GM12878 (cell line): ENCODE results near the gene ITGA11. TPM values are rescaled to one million over a fixed set of nuclear protein-coding genes. Genes with fewer than 3 reads are reported as not detected.
A peak's percentile ranks its signal among the peaks of the same experiment; 100 is the strongest.

Source experiments
- ATAC-seq: fragments of 200-7000 bp; cut with Tn5 transposase; 3 replicates; pipeline ENCODE4 v1.9.1; 2020; ENCODE audit warnings: mild to moderate bottlenecking, moderate library complexity
- BruUV-seq: library from RNA; stranded (reverse); fragments of 400-500 nt; replicated peaks from 2 replicates; lab custom pipeline; 2021; lab: Mats Ljungman, UMichigan
- CTCF ChIA-PET: fragments of 300-600 bp; sonication (Branson Sonifier 250); formaldehyde crosslinking; extraction: SDS; loops from one replicate; lab custom pipeline; 2021; ENCODE audit warnings: inconsistent platforms; lab: Yijun Ruan, JAX
- POLR2A ChIA-PET: fragments of 350-600 bp; formaldehyde crosslinking; extraction: SDS; loops from one replicate; lab custom pipeline; 2021; ENCODE audit warnings: inconsistent platforms; lab: Charles Lee
- RAD21 ChIA-PET: fragments of 300-600 bp; sonication (Branson Sonifier 250); formaldehyde crosslinking; loops from one replicate; lab custom pipeline; 2023; ENCODE audit warnings: antibody characterized with exemption; ENCODE audit not compliant: unreplicated experiment; lab: Charles Lee
- SMC1A ChIA-PET: fragments of 300-600 bp; sonication (Branson Sonifier 250); formaldehyde crosslinking; loops from one replicate; lab custom pipeline; 2023; ENCODE audit not compliant: unreplicated experiment, uncharacterized antibody; lab: Charles Lee
- DNase-seq: peaks from one replicate; pipeline ENCODE4 v3.0.0-alpha.2; 2011; ENCODE audit warnings: low read depth, low spot score
- FAIRE-seq: peaks from 3 replicates; lab custom pipeline; 2011; peaks lifted over from hg19 to GRCh38; lab: Jason Lieb, UNC
- H2AFZ ChIP-seq: 2 replicates; pipeline ENCODE4 v1.6.0; 2011; ENCODE audit warnings: low read depth, low read length, control low read depth; ENCODE audit not compliant: control insufficient read depth
- H3K27ac ChIP-seq: 2 replicates; pipeline ENCODE4 v1.5.1; 2011; ENCODE audit warnings: control low read depth; ENCODE audit not compliant: control insufficient read depth, insufficient read depth
- H3K27me3 ChIP-seq, 2 experiments: replicated peaks in 1 of 2; 2 replicates each; pipeline versions ENCODE4 v1.6.0 to v1.6.1; 2011; ENCODE audit warnings: low read length in 1 of 2; ENCODE audit not compliant: control insufficient read depth in 2 of 2, insufficient read depth in 2 of 2
- H3K36me3 ChIP-seq, 2 experiments: 2 replicates each; pipeline ENCODE4 v1.5.1; 2011; ENCODE audit warnings: low read length in 1 of 2; ENCODE audit not compliant: control insufficient read depth in 2 of 2, insufficient read depth in 2 of 2
- H3K4me1 ChIP-seq: 2 replicates; pipeline ENCODE4 v1.6.1; 2011; ENCODE audit warnings: mild to moderate bottlenecking, low read length, moderate library complexity, mixed read lengths; ENCODE audit not compliant: control insufficient read depth, insufficient read depth
- H3K4me2 ChIP-seq: 2 replicates; pipeline ENCODE4 v1.6.0; 2011; ENCODE audit warnings: control low read depth; ENCODE audit not compliant: control insufficient read depth, insufficient read depth
- H3K4me3 ChIP-seq: fragments of 200-600 bp; sonication (generic); 2 replicates; pipeline ENCODE4 v1.5.1; 2016
- H3K79me2 ChIP-seq: 2 replicates; pipeline ENCODE4 v1.6.0; 2011; ENCODE audit warnings: low read length; ENCODE audit not compliant: control insufficient read depth, insufficient read depth
- H3K9ac ChIP-seq: 2 replicates; pipeline ENCODE4 v1.8.0; 2011; ENCODE audit warnings: low read length, control low read depth, mixed read lengths; ENCODE audit not compliant: control insufficient read depth, insufficient read depth
- H3K9me3 ChIP-seq: replicated peaks from 3 replicates; pipeline ENCODE4 v1.5.1; 2011; ENCODE audit warnings: mild to moderate bottlenecking, low read length; ENCODE audit not compliant: control insufficient read depth, insufficient read depth
- H4K20me1 ChIP-seq: 2 replicates; pipeline ENCODE4 v1.6.0; 2011; ENCODE audit not compliant: control insufficient read depth, insufficient read depth
- CHD1 ChIP-seq: IDR thresholded peaks from 2 replicates; pipeline ENCODE4 v1.6.1; 2012; ENCODE audit warnings: low read depth, low read length, improper control_type of control experiment
- CTCF ChIP-seq, 3 experiments: IDR thresholded peaks in 2 of 3; conservative IDR thresholded peaks in 1 of 3; 2 replicates each; pipeline ENCODE4 v1.5.1; 2011; ENCODE audit warnings: low read depth in 3 of 3, low read length in 3 of 3, mild to moderate bottlenecking in 3 of 3, control low read depth in 2 of 3, moderate library complexity in 2 of 3, inconsistent platforms in 1 of 3, mixed read lengths in 1 of 3; ENCODE audit not compliant: control insufficient read depth in 2 of 3, insufficient read depth in 1 of 3; ENCODE audit errors: extremely low read depth in 1 of 3
- ETV6 ChIP-seq, 2 experiments: fragments of 450-650 bp in 1 of 2; IDR thresholded peaks in 1 of 2; conservative IDR thresholded peaks in 1 of 2; 2 replicates each; pipeline ENCODE4 v1.6.1; 2014; ENCODE audit warnings: antibody characterized with exemption in 1 of 2, borderline replicate concordance in 1 of 2, low read depth in 1 of 2, mild to moderate bottlenecking in 1 of 2, moderate library complexity in 1 of 2
- EZH2 ChIP-seq: IDR thresholded peaks from 2 replicates; pipeline ENCODE4 v1.6.1; 2012; ENCODE audit warnings: low read depth, mild to moderate bottlenecking, control low read depth, inconsistent platforms, low read length, borderline replicate concordance; ENCODE audit not compliant: control insufficient read depth
- FOXM1 ChIP-seq: IDR thresholded peaks from 2 replicates; pipeline ENCODE4 v1.6.1; 2012; ENCODE audit warnings: low read depth, mild to moderate bottlenecking, inconsistent platforms, low read length, moderate library complexity
- IRF4 ChIP-seq: IDR thresholded peaks from 2 replicates; pipeline ENCODE4 v1.6.1; 2011; ENCODE audit warnings: low read depth, low read length
- PKNOX1 ChIP-seq: fragments of 450-650 bp; IDR thresholded peaks from 2 replicates; pipeline ENCODE4 v1.6.1; 2016; ENCODE audit warnings: mild to moderate bottlenecking
- RAD51 ChIP-seq: fragments of 450-650 bp; IDR thresholded peaks from 2 replicates; pipeline ENCODE4 v1.6.1; 2016; ENCODE audit warnings: moderate library complexity, mild to moderate bottlenecking, inconsistent platforms
- SIN3A ChIP-seq: IDR thresholded peaks from 2 replicates; pipeline ENCODE4 v1.6.1; 2012; ENCODE audit warnings: low read depth, low read length, improper control_type of control experiment
- SIX5 ChIP-seq: IDR thresholded peaks from 2 replicates; pipeline ENCODE4 v1.6.1; 2011; ENCODE audit warnings: mild to moderate bottlenecking, low read depth, low read length, moderate library complexity; ENCODE audit not compliant: severe bottlenecking
- SP1 ChIP-seq: IDR thresholded peaks from one replicate; pipeline ENCODE4 v1.6.1; 2011; ENCODE audit warnings: low read depth, low read length
- TCF12 ChIP-seq: IDR thresholded peaks from 2 replicates; pipeline ENCODE4 v1.6.1; 2011; ENCODE audit warnings: low read depth, mild to moderate bottlenecking, low read length
- ZNF592 ChIP-seq: fragments of 450-650 bp; IDR thresholded peaks from 2 replicates; pipeline ENCODE4 v1.6.1; 2017; ENCODE audit warnings: mild to moderate bottlenecking, moderate library complexity
- WGBS: methylation state at CpG from one replicate; pipeline ENCODE4 v1.1.6; 2016; ENCODE audit warnings: low lambda C conversion rate; ENCODE audit not compliant: insufficient replicate concordance, insufficient coverage; ENCODE audit errors: missing lambda C conversion rate; 5-methylcytosine and 5-hydroxymethylcytosine counted together
- in situ Hi-C: fragments of 300-500 bp; cut with MboI; formaldehyde crosslinking; loops from 9 replicates; pipeline ENCODE4 v1.14.3; 2018; ENCODE audit warnings: mixed read lengths
- intact Hi-C: fragments of 100-400 bp; cut with micrococcal nuclease; formaldehyde crosslinking; loops from one replicate; pipeline ENCODE4 v1.14.2; 2022; ENCODE audit not compliant: unreplicated experiment
- polyA plus RNA-seq, 11 experiments: library from polyadenylated mRNA; depleted of rRNA in 4 of 11; unstranded in 6 of 11; stranded (reverse) in 5 of 11; fragments of >200 nt; fragmentation: Nextera tagmentation in 4 of 11; fragmentation: Illumina TruSeq in 1 of 11; extraction: Ambion mirVana in 4 of 11; extraction: Trizol in 1 of 11; gene quantifications; 1 replicate in 1 of 11; 2 replicates in 10 of 11; pipeline versions ENCODE4 v1.2.1 to v1.2.3, GENCODE V29; 2011 to 2016; ENCODE audit warnings: inconsistent platforms in 2 of 11, missing spikeins in 2 of 11, low read depth in 1 of 11
- total RNA-seq, 4 experiments: library from RNA; depleted of rRNA in 3 of 4; stranded (reverse); fragments of >200 nt in 3 of 4; fragmentation: Illumina TruSeq in 1 of 4; extraction: Trizol in 1 of 4; gene quantifications; 2 replicates each; pipeline versions ENCODE4 v1.2.1 to v1.2.3, GENCODE V29; 2013 to 2021

Gene ITGA11
- total and polyA plus RNA-seq, 10 of the 15 experiments (the other 5 are each of a cell fraction or from before 2014, with no cell fraction given): under 0.01 to 0.36 (median 0.13) TPM; not detected in 1

GRCh38 chr15:68316061-68316804 lies 115.7 kb downstream of the ITGA11 start (continued):
- TF ChIP-seq CTCF (IDR thresholded peaks at IDR 0.05 in 2 of 3, conservative IDR thresholded peaks at IDR 0.05 in 1 of 3; ENCODE audit: control insufficient read depth in 2 of 3, extremely low read depth in 1 of 3, insufficient read depth in 1 of 3, low read depth in 3 of 3, low read length in 3 of 3): peak; percentile 36 to 52 (median 40); a peak in 5 of 6 replicates

GRCh38 chr15:68315495-68316031 lies 116.4 kb downstream of the ITGA11 start:
- H3K9me3 ChIP-seq: no peaks in the 10 kb centered on the region
- H3K4me1 ChIP-seq: no peaks in the 10 kb centered on the region
- intact Hi-C loops: no loop called here
- CTCF ChIA-PET: interaction anchor here (1.3 to 2.7 kb wide), 4 partner anchors 9 to 62 kb away, joined by 3 to 22 read pairs (median 13); no protein-coding TSS in a partner anchor
- no TSS peak for BruUV-seq
- in situ Hi-C loops: no loop called here
- POLR2A ChIA-PET: no interaction called here
- SMC1A ChIA-PET: no interaction called here
- H3K4me3 ChIP-seq: no peak overlapping the region
- H4K20me1 ChIP-seq: no peaks in the 10 kb centered on the region
- no peaks in the 10 kb centered on the region; a peak in 2 of 4 replicates for H3K27me3 ChIP-seq
- H3K27ac ChIP-seq: no peak overlapping the region
- no peaks in the 10 kb centered on the region for H3K36me3 ChIP-seq
- FAIRE-seq (no peak), DNase-seq (no peak), ATAC-seq (no peak)
- RAD21 ChIA-PET: interaction anchor here (0.9 to 1.3 kb wide), 4 partner anchors 9 to 62 kb away, joined by 3 to 7 read pairs (median 3); no protein-coding TSS in a partner anchor
- H2AFZ ChIP-seq: no peak overlapping the region
- H3K79me2 ChIP-seq: no peaks in the 10 kb centered on the region
- H3K4me2 ChIP-seq: no peak overlapping the region
- WGBS: 26% methylated on average over 11 of the region's 11 CpGs
- no peak overlapping the region for H3K9ac ChIP-seq
- TF ChIP-seq SIN3A: no peak
- TF ChIP-seq IRF4: no peak
- TF ChIP-seq TCF12: no peak
- TF ChIP-seq ETV6 (conservative IDR thresholded peaks at IDR 0.05 in 1 of 2, IDR thresholded peaks at IDR 0.05 in 1 of 2; ENCODE audit: borderline replicate concordance in 1 of 2, low read depth in 1 of 2): no peak
- no peak for TF ChIP-seq RAD51
- no peak for TF ChIP-seq CHD1
- no peak for TF ChIP-seq PKNOX1
- no peak for TF ChIP-seq FOXM1
- no peak for TF ChIP-seq ZNF592
- no peak for TF ChIP-seq SP1
- no peak for TF ChIP-seq EZH2
- TF ChIP-seq SIX5: no peak
